ENCODE data around the gene PRRT1. TPM values are rescaled to one million over a fixed set of nuclear protein-coding genes. Genes with fewer than 3 reads are reported as not detected.
A peak's percentile ranks its signal among the peaks of the same experiment; 100 is the strongest.

Gene PRRT1
- total RNA-seq, 2 donors from 2014 or later = 2.0 to 3.0 TPM

- no peaks in the 10 kb centered on the region for H3K4me1 ChIP-seq (ENCODE audit: control insufficient read depth, insufficient read depth, low read length)
- H3K27ac Mint-ChIP-seq = peak within 1 kb of the TSS; percentile 21
- WGBS, 2 experiments (ENCODE audit: insufficient coverage in 1 of 2, insufficient read length in 1 of 2) = 89 to 90% methylated on average over 5 to 6 of the region's 6 CpGs
- peaks cover 31% of the 10 kb centered on the region for H3K36me3 ChIP-seq (ENCODE audit: control insufficient read depth, insufficient read depth, low read length)
- peaks cover 58% of the 10 kb centered on the region for H3K36me3 Mint-ChIP-seq (ENCODE audit: low read depth)
- H3K9ac ChIP-seq (ENCODE audit: extremely low read depth, low read length, poor library complexity, severe bottlenecking) = no peak within 1 kb of the TSS
- no peak within 1 kb of the TSS for H3K4me3 ChIP-seq (ENCODE audit: low read length)
- H3K27me3 Mint-ChIP-seq (ENCODE audit: insufficient read depth) = no peaks in the 10 kb centered on the region
- no peak for DNase-seq
- peaks cover 39% of the 10 kb centered on the region for H3K4me1 Mint-ChIP-seq
- no peak within 1 kb of the TSS for H3K27ac ChIP-seq (ENCODE audit: low read depth, low read length)
- TF ChIP-seq, protein P1, sequence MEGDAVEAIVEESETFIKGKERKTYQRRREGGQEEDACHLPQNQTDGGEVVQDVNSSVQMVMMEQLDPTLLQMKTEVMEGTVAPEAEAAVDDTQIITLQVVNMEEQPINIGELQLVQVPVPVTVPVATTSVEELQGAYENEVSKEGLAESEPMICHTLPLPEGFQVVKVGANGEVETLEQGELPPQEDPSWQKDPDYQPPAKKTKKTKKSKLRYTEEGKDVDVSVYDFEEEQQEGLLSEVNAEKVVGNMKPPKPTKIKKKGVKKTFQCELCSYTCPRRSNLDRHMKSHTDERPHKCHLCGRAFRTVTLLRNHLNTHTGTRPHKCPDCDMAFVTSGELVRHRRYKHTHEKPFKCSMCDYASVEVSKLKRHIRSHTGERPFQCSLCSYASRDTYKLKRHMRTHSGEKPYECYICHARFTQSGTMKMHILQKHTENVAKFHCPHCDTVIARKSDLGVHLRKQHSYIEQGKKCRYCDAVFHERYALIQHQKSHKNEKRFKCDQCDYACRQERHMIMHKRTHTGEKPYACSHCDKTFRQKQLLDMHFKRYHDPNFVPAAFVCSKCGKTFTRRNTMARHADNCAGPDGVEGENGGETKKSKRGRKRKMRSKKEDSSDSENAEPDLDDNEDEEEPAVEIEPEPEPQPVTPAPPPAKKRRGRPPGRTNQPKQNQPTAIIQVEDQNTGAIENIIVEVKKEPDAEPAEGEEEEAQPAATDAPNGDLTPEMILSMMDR (conservative IDR thresholded peaks at IDR 0.05) = no peak
- H3K4me3 Mint-ChIP-seq = no peak within 1 kb of the TSS
- no peaks in the 10 kb centered on the region for H3K9me3 ChIP-seq (ENCODE audit: control insufficient read depth, low read length)
- H3K9me3 Mint-ChIP-seq = no peaks in the 10 kb centered on the region
- H3K27me3 ChIP-seq (ENCODE audit: control insufficient read depth, insufficient read depth, low read length, poor library complexity, severe bottlenecking) = no peaks in the 10 kb centered on the region
Measured at GRCh38 chr6:32184084-32184640, 32.4 kb upstream of the PRRT1 start, which contains the start of gene AGER. AGER (minus strand) TSS chr6:32184253; CDS start chr6:32184222, 31 bp downstream.

GRCh38 chr6:32183483-32184083 lies 31.8 kb upstream of the PRRT1 start:
- Histone ChIP-seq H3K36me3 (ENCODE audit: control insufficient read depth, insufficient read depth, low read length) (peaks cover 31% of the 10 kb centered on the region), H3K9ac (ENCODE audit: extremely low read depth, low read length, poor library complexity, severe bottlenecking) (no peak overlapping the region), H3K9me3 (ENCODE audit: control insufficient read depth, low read length) (no peaks in the 10 kb centered on the region), H3K27me3 (ENCODE audit: control insufficient read depth, insufficient read depth, low read length, poor library complexity, severe bottlenecking) (no peaks in the 10 kb centered on the region), H3K4me1 (ENCODE audit: control insufficient read depth, insufficient read depth, low read length) (no peaks in the 10 kb centered on the region), H3K4me3 (ENCODE audit: low read length) (no peak overlapping the region), H3K27ac (ENCODE audit: low read depth, low read length) (no peak overlapping the region)
- WGBS, 2 experiments (ENCODE audit: insufficient coverage in 1 of 2, insufficient read length in 1 of 2) = 88 to 92% methylated on average over 13 to 15 of the region's 15 CpGs
- no peaks in the 10 kb centered on the region for H3K9me3 Mint-ChIP-seq
- no peak for DNase-seq
- H3K27ac Mint-ChIP-seq = peak overlapping the region; percentile 21
- peaks cover 54% of the 10 kb centered on the region for H3K36me3 Mint-ChIP-seq (ENCODE audit: low read depth)
- H3K27me3 Mint-ChIP-seq (ENCODE audit: insufficient read depth) = no peaks in the 10 kb centered on the region
- H3K4me3 Mint-ChIP-seq = no peak overlapping the region
- TF ChIP-seq, protein P1 (conservative IDR thresholded peaks at IDR 0.05) = no peak
- peaks cover 38% of the 10 kb centered on the region for H3K4me1 Mint-ChIP-seq

DNA sequence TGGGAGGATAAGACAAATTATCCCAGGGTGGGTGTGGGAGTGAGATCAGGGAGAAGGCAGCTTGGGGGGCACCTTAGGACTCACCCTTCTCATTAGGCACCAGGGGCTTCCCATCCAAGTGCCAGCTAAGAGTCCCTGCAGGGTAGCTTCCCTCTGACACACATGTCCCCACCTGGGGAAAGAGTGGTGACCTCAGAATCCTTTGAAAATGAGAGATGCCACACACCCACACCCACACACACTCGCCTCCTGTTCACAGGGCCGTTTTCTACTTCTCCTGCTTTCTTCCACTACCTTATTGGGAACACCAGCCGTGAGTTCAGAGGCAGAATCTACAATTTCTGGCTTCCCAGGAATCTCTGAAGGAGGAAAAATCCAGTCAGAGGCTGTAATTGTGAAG lies 31.3 kb upstream of the PRRT1 start:
- TF ChIP-seq, protein P1 (conservative IDR thresholded peaks at IDR 0.05) = no peak
- no peak overlapping the region for H3K9ac ChIP-seq (ENCODE audit: extremely low read depth, low read length, poor library complexity, severe bottlenecking)
- Mint-ChIP-seq H3K4me1 (peaks cover 34% of the 10 kb centered on the region), H3K27ac (peak overlapping the region; percentile 75), H3K27me3 (ENCODE audit: insufficient read depth) (no peaks in the 10 kb centered on the region), H3K36me3 (ENCODE audit: low read depth) (peaks cover 50% of the 10 kb centered on the region), H3K4me3 (no peak overlapping the region), H3K9me3 (no peaks in the 10 kb centered on the region)
- H3K4me3 ChIP-seq (ENCODE audit: low read length) = no peak overlapping the region
- 89 to 100% methylated on average over 1 to 3 of the region's 3 CpGs for WGBS, 2 experiments (ENCODE audit: insufficient coverage in 1 of 2, insufficient read length in 1 of 2)
- no peaks in the 10 kb centered on the region for H3K9me3 ChIP-seq (ENCODE audit: control insufficient read depth, low read length)
- H3K27me3 ChIP-seq (ENCODE audit: control insufficient read depth, insufficient read depth, low read length, poor library complexity, severe bottlenecking) = no peaks in the 10 kb centered on the region
- no peaks in the 10 kb centered on the region for H3K4me1 ChIP-seq (ENCODE audit: control insufficient read depth, insufficient read depth, low read length)
- peaks cover 30% of the 10 kb centered on the region for H3K36me3 ChIP-seq (ENCODE audit: control insufficient read depth, insufficient read depth, low read length)
- no peak for DNase-seq
- H3K27ac ChIP-seq (ENCODE audit: low read depth, low read length) = no peak overlapping the region

Measured in endodermal cell (in vitro differentiated cells).